Measurements from ENCODE around the gene EIF4E. TPM values are rescaled to one million over a fixed set of nuclear protein-coding genes. Genes with fewer than 3 reads are reported as not detected.
"Not testable (repeated sequence)": the region's sequence is repeated elsewhere in the genome, so short reads cannot be mapped to it uniquely, and the experiment has no call there.

Gene EIF4E
- total RNA-seq, 3 donors from 2014 or later: 69.0 to 97.2 (median 93.7) TPM

- no peaks in the 10 kb centered on the region for H3K27me3 ChIP-seq
These were observed 29.7 kb downstream of the EIF4E start for GRCh38 chr4:98899277-98899676.

GRCh38 chr4:98891478-98892337 is 37.2 kb downstream of the EIF4E start:
- no peaks in the 10 kb centered on the region for H3K9me3 ChIP-seq
- H3K27me3 ChIP-seq: no peaks in the 10 kb centered on the region
- H3K27ac ChIP-seq: no peak overlapping the region
- peaks cover 0 to 3% of the 10 kb centered on the region in 2 donors for H3K4me1 ChIP-seq
- H3K36me3 ChIP-seq: no peaks in the 10 kb centered on the region
- intact Hi-C loops (cut with DNase I; ENCODE audit: low total_unique reads): no loop called here
- DNase-seq (ENCODE audit: low spot score in 2 of 2): no peak
- no peak overlapping the region for H3K4me3 ChIP-seq
- TF ChIP-seq POLR2A (IDR thresholded peaks at IDR 0.05): no peak
- TF ChIP-seq, protein P1, sequence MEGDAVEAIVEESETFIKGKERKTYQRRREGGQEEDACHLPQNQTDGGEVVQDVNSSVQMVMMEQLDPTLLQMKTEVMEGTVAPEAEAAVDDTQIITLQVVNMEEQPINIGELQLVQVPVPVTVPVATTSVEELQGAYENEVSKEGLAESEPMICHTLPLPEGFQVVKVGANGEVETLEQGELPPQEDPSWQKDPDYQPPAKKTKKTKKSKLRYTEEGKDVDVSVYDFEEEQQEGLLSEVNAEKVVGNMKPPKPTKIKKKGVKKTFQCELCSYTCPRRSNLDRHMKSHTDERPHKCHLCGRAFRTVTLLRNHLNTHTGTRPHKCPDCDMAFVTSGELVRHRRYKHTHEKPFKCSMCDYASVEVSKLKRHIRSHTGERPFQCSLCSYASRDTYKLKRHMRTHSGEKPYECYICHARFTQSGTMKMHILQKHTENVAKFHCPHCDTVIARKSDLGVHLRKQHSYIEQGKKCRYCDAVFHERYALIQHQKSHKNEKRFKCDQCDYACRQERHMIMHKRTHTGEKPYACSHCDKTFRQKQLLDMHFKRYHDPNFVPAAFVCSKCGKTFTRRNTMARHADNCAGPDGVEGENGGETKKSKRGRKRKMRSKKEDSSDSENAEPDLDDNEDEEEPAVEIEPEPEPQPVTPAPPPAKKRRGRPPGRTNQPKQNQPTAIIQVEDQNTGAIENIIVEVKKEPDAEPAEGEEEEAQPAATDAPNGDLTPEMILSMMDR (IDR thresholded peaks at IDR 0.05): no peak
- no peak for TF ChIP-seq POLR2AphosphoS5 (IDR thresholded peaks at IDR 0.05)

More at GRCh38 chr4:98899277-98899676, 29.7 kb downstream of the EIF4E start:
- Histone ChIP-seq H3K27ac (no peak overlapping the region), H3K4me1 (no peaks in the 10 kb centered on the region), H3K36me3 (peaks cover 12% of the 10 kb centered on the region), H3K9me3 (no peaks in the 10 kb centered on the region), H3K4me3 (no peak overlapping the region)
- DNase-seq (ENCODE audit: low spot score in 2 of 2): no peak
- TF ChIP-seq, protein P1 (IDR thresholded peaks at IDR 0.05): no peak
- TF ChIP-seq POLR2AphosphoS5 (IDR thresholded peaks at IDR 0.05) (no peak), POLR2A (IDR thresholded peaks at IDR 0.05) (no peak)
- intact Hi-C loops (cut with DNase I; ENCODE audit: low total_unique reads): no loop called here

DNA sequence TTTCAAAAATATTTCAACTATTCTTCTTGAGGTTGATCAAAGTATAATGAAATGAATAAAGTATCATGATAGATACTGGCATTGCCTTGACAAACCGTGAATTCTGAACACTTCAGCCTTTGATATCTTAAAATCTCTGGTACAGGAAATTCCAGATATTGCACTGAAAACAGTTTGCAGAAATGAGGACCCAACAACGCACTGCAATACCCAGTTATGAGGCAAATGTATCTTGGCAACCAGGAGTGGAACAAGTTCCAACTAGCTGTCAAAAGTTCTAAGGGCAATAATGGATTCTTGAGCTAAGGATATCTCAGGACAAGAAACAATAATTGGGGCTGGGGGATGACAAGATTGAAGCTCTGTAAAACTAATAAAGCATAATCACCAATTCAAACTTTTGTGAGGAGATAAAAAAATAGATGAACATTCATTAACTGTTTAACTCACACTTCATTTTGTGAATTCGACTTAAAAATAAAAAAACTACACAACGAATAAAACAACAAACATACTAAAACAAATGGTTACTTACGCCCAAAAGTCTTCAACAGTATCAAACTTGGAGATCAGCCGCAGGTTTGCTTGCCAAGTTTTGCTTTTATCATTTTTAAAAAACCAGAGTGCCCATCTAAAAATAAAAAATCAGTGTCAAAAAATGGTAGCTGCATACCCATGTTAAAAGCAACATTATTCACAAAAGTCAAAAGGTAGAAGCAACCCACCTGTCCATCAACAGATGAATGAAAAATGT is 38.1 kb downstream of the EIF4E start:
- Histone ChIP-seq H3K27me3 (no peaks in the 10 kb centered on the region), H3K36me3 (no peaks in the 10 kb centered on the region), H3K4me1 (peaks cover 0 to 3% of the 10 kb centered on the region in 2 donors), H3K4me3 (no peak overlapping the region), H3K27ac (no peak overlapping the region), H3K9me3 (no peaks in the 10 kb centered on the region)
- intact Hi-C loops (cut with DNase I; ENCODE audit: low total_unique reads): no loop called here
- TF ChIP-seq POLR2AphosphoS5 (IDR thresholded peaks at IDR 0.05): no peak
- no peak for TF ChIP-seq POLR2A (IDR thresholded peaks at IDR 0.05)
- TF ChIP-seq, protein P1 (IDR thresholded peaks at IDR 0.05): no peak
- DNase-seq (ENCODE audit: low spot score in 2 of 2): no peak

DNA sequence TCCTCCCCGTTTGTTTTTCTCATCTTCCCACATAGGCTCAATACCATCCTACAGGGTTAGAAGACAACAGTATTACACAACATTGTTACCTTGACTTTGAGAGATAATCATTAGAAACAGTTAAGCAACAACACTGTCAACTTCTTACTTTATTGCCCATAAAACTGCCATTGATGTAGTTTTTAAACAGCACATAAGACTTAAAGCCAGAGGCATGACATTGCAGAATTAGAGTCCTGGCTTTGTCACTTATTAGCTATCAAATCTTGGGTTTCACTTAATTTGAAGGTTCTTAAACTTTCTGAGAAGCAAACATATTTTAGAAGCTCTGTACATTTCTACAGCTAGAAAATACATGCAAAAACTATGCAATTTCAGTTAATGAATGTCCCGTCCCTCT is 41.8 kb downstream of the EIF4E start:
- intact Hi-C loops (cut with DNase I; ENCODE audit: low total_unique reads): no loop called here
- peaks cover 6% of the 10 kb centered on the region for H3K36me3 ChIP-seq
- H3K27me3 ChIP-seq: no peaks in the 10 kb centered on the region
- no peak for DNase-seq (ENCODE audit: low spot score in 2 of 2)
- H3K4me3 ChIP-seq: no peak overlapping the region
- peaks cover 0 to 3% of the 10 kb centered on the region in 2 donors for H3K4me1 ChIP-seq
- TF ChIP-seq POLR2AphosphoS5 (IDR thresholded peaks at IDR 0.05): no peak
- TF ChIP-seq, protein P1 (IDR thresholded peaks at IDR 0.05): no peak
- no peak for TF ChIP-seq POLR2A (IDR thresholded peaks at IDR 0.05)
- H3K9me3 ChIP-seq: no peaks in the 10 kb centered on the region
- no peak overlapping the region for H3K27ac ChIP-seq

DNA sequence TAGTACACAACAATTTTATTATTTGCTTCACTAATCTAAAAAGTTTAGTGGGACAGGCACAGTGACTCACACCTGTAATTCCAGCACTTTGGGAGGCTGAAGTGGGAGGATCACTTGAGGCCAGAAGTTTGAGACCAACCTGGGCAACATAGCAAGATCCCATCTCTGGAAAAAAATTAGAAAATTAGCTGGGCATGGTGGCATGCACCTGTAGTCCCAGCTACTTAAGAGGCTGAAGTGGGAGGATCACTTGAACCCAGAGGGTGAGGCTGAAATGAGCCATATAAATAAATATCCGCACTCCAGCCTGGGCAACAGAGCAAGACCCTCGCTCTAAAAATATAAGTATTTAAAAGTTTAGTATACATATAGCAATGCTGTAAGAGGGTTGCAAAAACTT is 42.6 kb downstream of the EIF4E start:
- H3K4me3 ChIP-seq; H3K4me1 ChIP-seq; intact Hi-C loops (cut with DNase I; ENCODE audit: low total_unique reads); H3K9me3 ChIP-seq; H3K27me3 ChIP-seq; H3K27ac ChIP-seq; DNase-seq (ENCODE audit: low spot score in 2 of 2); H3K36me3 ChIP-seq: not testable (repeated sequence)

- intact Hi-C loops (cut with DNase I; ENCODE audit: low total_unique reads); H3K27ac ChIP-seq; H3K4me1 ChIP-seq; H3K27me3 ChIP-seq; H3K36me3 ChIP-seq; DNase-seq (ENCODE audit: low spot score in 2 of 2); H3K4me3 ChIP-seq; H3K9me3 ChIP-seq: not testable (repeated sequence)
These were observed 48.0 kb downstream of the EIF4E start for GRCh38 chr4:98880884-98881283.
